ENCODE data around the gene NFKBIE. TPM values are rescaled to one million over a fixed set of nuclear protein-coding genes. Genes with fewer than 3 reads are reported as not detected.
"Not testable (repeated sequence)": the region's sequence is repeated elsewhere in the genome, so short reads cannot be mapped to it uniquely, and the experiment has no call there.

NFKBIE gene
- 1 to 10 TPM; 3.7 to 5.5 (median 4.3) TPM for total RNA-seq
- 2.6 TPM for polyA plus RNA-seq
- long read RNA-seq, donor 1, transcript NFKBIE-201 (6 exons, 2,581 nt) = major isoform, 12 of 17 reads
- long read RNA-seq, donor 1, partial matches to known transcripts = 2 of 17 reads
- long read RNA-seq, donor 1, other reads (novel, unspliced or antisense) = 3 of 17 reads
- long read RNA-seq, donor 2, partial matches to known transcripts = 0 of 3 reads
- long read RNA-seq, donor 2, other reads (novel, unspliced or antisense) = 0 of 3 reads
- long read RNA-seq, donor 3, partial matches to known transcripts = 1 of 1 reads
- long read RNA-seq, donor 3, other reads (novel, unspliced or antisense) = 0 of 1 reads
- long read RNA-seq, donor 4, transcript NFKBIE-201 (6 exons, 2,581 nt) = major isoform, 7 of 7 reads
- long read RNA-seq, donor 4, partial matches to known transcripts = 0 of 7 reads
- long read RNA-seq, donor 4, other reads (novel, unspliced or antisense) = 0 of 7 reads

- Histone ChIP-seq H3K27me3 (ENCODE audit: control insufficient read depth, insufficient read depth) (no peaks in the 10 kb centered on the region), H3K9me3 (ENCODE audit: control insufficient read depth, low read length) (no peaks in the 10 kb centered on the region), H3K4me1 (ENCODE audit: control insufficient read depth, insufficient read depth, low read length) (peaks cover 14% of the 10 kb centered on the region), H3K4me3 (ENCODE audit: low read length) (peak within 1 kb of the TSS; percentile 52), H3K27ac (ENCODE audit: low read length) (peak within 1 kb of the TSS; percentile 10)
- under 1% methylated on average over 71 of the region's 72 CpGs for WGBS
- peak; percentile 97 to 99 (median 99) for DNase-seq
- peak; percentile 93 to 95 for ATAC-seq
- intact Hi-C loops (cut with DNase I) = loop anchor here in 1 of 4 donors (5.0 kb wide), 1 partner anchor 72 kb away; no protein-coding TSS in a partner anchor
Measured at GRCh38 chr6:44265007-44265721, at the start of gene NFKBIE. Gene NFKBIE, minus strand, starts transcription at chr6:44265551. Its CDS starts 205 bp downstream, at chr6:44265346.

- H3K4me3 ChIP-seq (ENCODE audit: low read length); H3K4me1 ChIP-seq (ENCODE audit: control insufficient read depth, insufficient read depth, low read length); H3K27me3 ChIP-seq (ENCODE audit: control insufficient read depth, insufficient read depth); ATAC-seq; H3K27ac ChIP-seq (ENCODE audit: low read length); DNase-seq; H3K9me3 ChIP-seq (ENCODE audit: control insufficient read depth, low read length): not testable (repeated sequence)
- intact Hi-C loops (cut with DNase I) = loop anchor here in 1 of 4 donors (10.0 kb wide), 1 partner anchor 140 kb away; no protein-coding TSS in a partner anchor
- WGBS = 90% methylated on average over 8 of the region's 8 CpGs
Measured at GRCh38 chr6:44314657-44315056, 49.3 kb upstream of the NFKBIE start.

- no peaks in the 10 kb centered on the region for H3K9me3 ChIP-seq (ENCODE audit: control insufficient read depth, low read length)
- 3% methylated on average over 52 of the region's 52 CpGs for WGBS
- peak within 1 kb of the TSS; percentile 57 for H3K27ac ChIP-seq (ENCODE audit: low read length)
- DNase-seq = peak; percentile 87 to 95 (median 94)
- intact Hi-C loops (cut with DNase I) = loop anchor here in 1 of 4 donors (10.0 kb wide), 1 partner anchor 138 kb away; no protein-coding TSS in a partner anchor
- H3K27me3 ChIP-seq (ENCODE audit: control insufficient read depth, insufficient read depth) = no peaks in the 10 kb centered on the region
- peaks cover 3% of the 10 kb centered on the region for H3K4me1 ChIP-seq (ENCODE audit: control insufficient read depth, insufficient read depth, low read length)
- peak; percentile 93 to 95 for ATAC-seq
- peak within 1 kb of the TSS; percentile 81 for H3K4me3 ChIP-seq (ENCODE audit: low read length)
Measured at GRCh38 chr6:44312901-44313788, 47.8 kb upstream of the NFKBIE start, which contains the start of gene AARS2. Gene AARS2, minus strand, starts transcription at chr6:44313347. Its CDS starts 24 bp downstream, at chr6:44313323.

GRCh38 chr6:44311767-44312166 lies 46.4 kb upstream of the NFKBIE start:
- intact Hi-C loops (cut with DNase I) = loop anchor here in 1 of 4 donors (10.0 kb wide), 1 partner anchor 137 kb away; no protein-coding TSS in a partner anchor
- no peak overlapping the region for H3K4me3 ChIP-seq (ENCODE audit: low read length)

GRCh38 chr6:44311304-44311703 lies 46.0 kb upstream of the NFKBIE start:
- Histone ChIP-seq H3K27ac (ENCODE audit: low read length) (no peak overlapping the region), H3K27me3 (ENCODE audit: control insufficient read depth, insufficient read depth) (no peaks in the 10 kb centered on the region), H3K4me3 (ENCODE audit: low read length) (no peak overlapping the region), H3K4me1 (ENCODE audit: control insufficient read depth, insufficient read depth, low read length) (peaks cover 3% of the 10 kb centered on the region), H3K9me3 (ENCODE audit: control insufficient read depth, low read length) (no peaks in the 10 kb centered on the region)
- intact Hi-C loops (cut with DNase I) = loop anchor here in 1 of 4 donors (10.0 kb wide), 1 partner anchor 137 kb away; no protein-coding TSS in a partner anchor
- DNase-seq (no peak), ATAC-seq (no peak)
- 85% methylated on average over 2 of the region's 2 CpGs for WGBS

More at GRCh38 chr6:44311767-44312166, 46.4 kb upstream of the NFKBIE start:
- no peaks in the 10 kb centered on the region for H3K9me3 ChIP-seq (ENCODE audit: control insufficient read depth, low read length)
- H3K27ac ChIP-seq (ENCODE audit: low read length) = no peak overlapping the region
- 78% methylated on average over 3 of the region's 3 CpGs for WGBS
- no peaks in the 10 kb centered on the region for H3K27me3 ChIP-seq (ENCODE audit: control insufficient read depth, insufficient read depth)
- DNase-seq = no peak
- no peak for ATAC-seq
- peaks cover 3% of the 10 kb centered on the region for H3K4me1 ChIP-seq (ENCODE audit: control insufficient read depth, insufficient read depth, low read length)

GRCh38 chr6:44310241-44310640 lies 44.9 kb upstream of the NFKBIE start:
- Histone ChIP-seq H3K9me3 (ENCODE audit: control insufficient read depth, low read length) (no peaks in the 10 kb centered on the region), H3K4me3 (ENCODE audit: low read length) (no peak overlapping the region), H3K4me1 (ENCODE audit: control insufficient read depth, insufficient read depth, low read length) (peaks cover 3% of the 10 kb centered on the region), H3K27ac (ENCODE audit: low read length) (no peak overlapping the region), H3K27me3 (ENCODE audit: control insufficient read depth, insufficient read depth) (no peaks in the 10 kb centered on the region)
- intact Hi-C loops (cut with DNase I) = loop anchor here in 1 of 4 donors (10.0 kb wide), 1 partner anchor 135 kb away; no protein-coding TSS in a partner anchor
- ATAC-seq (no peak), DNase-seq (no peak)
- WGBS = 96% methylated on average over 3 of the region's 3 CpGs

GRCh38 chr6:44309631-44310030 lies 44.3 kb upstream of the NFKBIE start:
- no peak for ATAC-seq
- Histone ChIP-seq H3K4me1 (ENCODE audit: control insufficient read depth, insufficient read depth, low read length) (peaks cover 3% of the 10 kb centered on the region), H3K27ac (ENCODE audit: low read length) (no peak overlapping the region), H3K9me3 (ENCODE audit: control insufficient read depth, low read length) (no peaks in the 10 kb centered on the region), H3K27me3 (ENCODE audit: control insufficient read depth, insufficient read depth) (no peaks in the 10 kb centered on the region), H3K4me3 (ENCODE audit: low read length) (no peak overlapping the region)
- no peak for DNase-seq
- intact Hi-C loops (cut with DNase I) = loop anchor here in 1 of 4 donors (10.0 kb wide), 1 partner anchor 135 kb away; no protein-coding TSS in a partner anchor

GRCh38 chr6:44309092-44309491 lies 43.7 kb upstream of the NFKBIE start:
- intact Hi-C loops (cut with DNase I) = no loop called here
- peaks cover 3% of the 10 kb centered on the region for H3K4me1 ChIP-seq (ENCODE audit: control insufficient read depth, insufficient read depth, low read length)
- H3K27me3 ChIP-seq (ENCODE audit: control insufficient read depth, insufficient read depth) = no peaks in the 10 kb centered on the region
- H3K4me3 ChIP-seq (ENCODE audit: low read length) = no peak overlapping the region
- WGBS = 52% methylated on average over 2 of the region's 2 CpGs
- no peaks in the 10 kb centered on the region for H3K9me3 ChIP-seq (ENCODE audit: control insufficient read depth, low read length)
- DNase-seq = no peak
- ATAC-seq = no peak
- no peak overlapping the region for H3K27ac ChIP-seq (ENCODE audit: low read length)

GRCh38 chr6:44307217-44307616 lies 41.9 kb upstream of the NFKBIE start:
- intact Hi-C loops (cut with DNase I) = no loop called here
- ATAC-seq (no peak), DNase-seq (no peak)
- no peak overlapping the region for H3K4me3 ChIP-seq (ENCODE audit: low read length)
- H3K9me3 ChIP-seq (ENCODE audit: control insufficient read depth, low read length) = no peaks in the 10 kb centered on the region
- H3K27ac ChIP-seq (ENCODE audit: low read length) = no peak overlapping the region
- no peaks in the 10 kb centered on the region for H3K27me3 ChIP-seq (ENCODE audit: control insufficient read depth, insufficient read depth)
- WGBS = 95% methylated on average over 10 of the region's 10 CpGs
- H3K4me1 ChIP-seq (ENCODE audit: control insufficient read depth, insufficient read depth, low read length) = peaks cover under 1% of the 10 kb centered on the region

- H3K27me3 ChIP-seq (ENCODE audit: control insufficient read depth, insufficient read depth) = no peaks in the 10 kb centered on the region
- H3K9me3 ChIP-seq (ENCODE audit: control insufficient read depth, low read length) = no peaks in the 10 kb centered on the region
- ATAC-seq = no peak
- intact Hi-C loops (cut with DNase I) = no loop called here
- H3K4me3 ChIP-seq (ENCODE audit: low read length) = no peak overlapping the region
- WGBS = 89% methylated on average over 8 of the region's 8 CpGs
- no peaks in the 10 kb centered on the region for H3K4me1 ChIP-seq (ENCODE audit: control insufficient read depth, insufficient read depth, low read length)
- no peak overlapping the region for H3K27ac ChIP-seq (ENCODE audit: low read length)
- no peak for DNase-seq
Measured at GRCh38 chr6:44306710-44307109, 41.4 kb upstream of the NFKBIE start.

Measured in right cardiac atrium (tissue), 5 donors.